ENCODE results near the gene PRDM15.

DNA sequence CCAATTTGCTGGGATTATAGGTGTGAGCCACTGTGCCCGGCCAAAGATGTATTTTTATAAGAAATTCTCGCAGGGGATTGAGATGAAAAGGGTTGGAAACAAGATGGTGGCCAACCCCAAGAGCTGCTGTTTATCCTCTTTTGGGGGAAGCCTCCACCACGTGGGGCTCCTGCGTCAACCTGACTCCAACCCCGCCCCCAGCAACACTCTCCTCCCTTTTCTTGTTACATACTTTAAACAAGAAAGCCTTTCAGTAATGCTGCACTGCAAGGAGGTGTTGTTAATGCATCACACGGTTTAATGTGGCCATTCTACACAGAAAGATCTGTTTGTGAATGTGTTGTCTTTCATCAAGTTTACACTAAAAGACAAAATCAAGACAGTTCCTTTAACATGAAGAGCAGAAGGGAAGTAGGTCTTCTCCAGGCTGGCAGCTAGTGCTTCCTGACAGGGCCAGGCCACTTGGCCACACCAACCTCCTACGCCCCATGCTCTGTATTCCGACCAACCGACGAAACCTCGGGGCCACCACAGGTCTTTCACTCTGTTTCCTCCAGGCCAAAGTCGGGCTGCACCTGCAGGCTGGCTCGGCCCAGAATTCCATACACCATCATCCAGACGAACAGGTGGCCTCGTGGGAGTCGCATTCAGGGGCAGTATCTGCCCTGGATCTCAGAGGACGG is 48.7 kb upstream of the PRDM15 start:
- TF ChIP-seq POLR2A (IDR thresholded peaks at IDR 0.05), result peak in 1 of 4 donors; percentile 12
- TF ChIP-seq CTCF (IDR thresholded peaks at IDR 0.05), result no peak
- no peak for TF ChIP-seq POLR2AphosphoS5 (IDR thresholded peaks at IDR 0.05)
- no peak for TF ChIP-seq EP300 (IDR thresholded peaks at IDR 0.05)
